SIG-M5 treated with dmso at 0.1 percent for 504 hours (cell line): Measurements from ENCODE around the gene UNK.

ENCODE experiments used
- DNase-seq: peaks from one replicate; lab custom pipeline; 2025; ENCODE audit not compliant: unreplicated experiment; lab: John Stamatoyannopoulos, UW

The UNK gene

GRCh38 chr17:75819116-75819515 is 34.5 kb downstream of the UNK start:
- no peak for DNase-seq

GRCh38 chr17:75819678-75820077 is 35.1 kb downstream of the UNK start:
- no peak for DNase-seq

DNA sequence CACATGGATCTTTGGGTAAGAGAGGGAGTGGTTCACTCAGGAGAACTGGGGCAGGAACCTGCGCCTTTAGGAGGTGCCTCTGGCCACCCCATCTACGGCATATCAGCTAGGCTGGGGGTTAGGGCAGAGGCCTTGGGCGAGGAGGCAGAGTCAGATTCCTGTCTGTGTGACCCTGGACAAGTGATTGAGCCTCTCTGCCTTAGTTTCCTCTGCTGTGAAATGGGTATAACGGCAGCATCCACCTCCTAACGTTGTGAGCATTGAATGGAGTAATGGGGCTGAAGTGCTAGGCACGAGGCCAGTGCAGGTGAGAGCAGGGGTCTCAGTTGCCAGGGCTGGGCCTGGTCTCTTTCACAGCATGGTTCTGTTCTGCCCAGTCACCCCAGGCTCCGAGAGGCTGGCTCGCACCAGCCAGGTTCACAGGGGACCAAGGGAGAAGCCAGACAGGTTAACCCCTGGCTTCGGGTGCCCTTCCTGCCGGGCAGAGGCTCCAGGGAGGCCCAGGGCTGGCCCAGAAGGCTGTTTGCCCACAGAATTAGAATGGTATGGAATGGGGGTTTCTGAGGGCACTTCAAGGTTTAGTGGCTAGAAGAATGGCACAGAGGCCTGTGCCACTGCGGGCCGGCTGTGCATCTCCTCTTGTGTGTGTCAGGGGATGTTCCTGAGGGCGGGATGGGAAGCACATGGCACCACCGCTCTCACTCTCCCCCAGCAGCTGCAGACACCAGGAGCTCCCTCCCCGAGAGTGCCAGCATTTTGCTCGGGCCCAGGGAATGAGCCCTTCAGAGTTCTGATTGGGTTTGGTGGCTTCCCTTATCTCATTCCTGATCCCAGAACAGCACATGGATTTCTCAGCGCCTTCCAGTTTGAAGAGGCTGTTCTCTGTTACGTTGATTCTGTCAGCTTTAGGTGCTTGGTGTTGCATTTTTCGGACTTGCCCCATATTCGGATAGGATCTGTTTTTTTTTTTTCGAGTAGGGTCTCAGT is 35.8 kb downstream of the UNK start:
- DNase-seq: no peak

DNA sequence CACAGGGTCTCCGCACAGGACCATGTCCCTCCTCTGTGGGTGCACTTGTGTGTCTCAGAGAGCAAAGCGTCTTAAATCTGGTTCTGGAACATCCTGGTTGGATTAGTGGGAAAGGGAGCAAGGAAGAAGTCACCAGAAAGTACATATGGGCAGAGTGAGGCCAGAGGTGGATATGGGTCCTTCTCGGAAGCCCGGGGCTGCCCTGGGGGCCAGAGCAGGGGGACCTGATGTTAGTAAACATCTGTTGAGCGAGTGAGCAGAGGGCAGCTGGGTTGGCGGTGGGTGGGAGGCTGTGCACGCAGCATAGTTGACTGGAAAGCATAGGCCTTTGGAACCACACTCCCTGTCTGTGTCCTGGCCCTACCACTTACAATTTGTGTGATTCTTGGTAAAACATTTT is 36.9 kb downstream of the UNK start:
- DNase-seq: no peak

DNA sequence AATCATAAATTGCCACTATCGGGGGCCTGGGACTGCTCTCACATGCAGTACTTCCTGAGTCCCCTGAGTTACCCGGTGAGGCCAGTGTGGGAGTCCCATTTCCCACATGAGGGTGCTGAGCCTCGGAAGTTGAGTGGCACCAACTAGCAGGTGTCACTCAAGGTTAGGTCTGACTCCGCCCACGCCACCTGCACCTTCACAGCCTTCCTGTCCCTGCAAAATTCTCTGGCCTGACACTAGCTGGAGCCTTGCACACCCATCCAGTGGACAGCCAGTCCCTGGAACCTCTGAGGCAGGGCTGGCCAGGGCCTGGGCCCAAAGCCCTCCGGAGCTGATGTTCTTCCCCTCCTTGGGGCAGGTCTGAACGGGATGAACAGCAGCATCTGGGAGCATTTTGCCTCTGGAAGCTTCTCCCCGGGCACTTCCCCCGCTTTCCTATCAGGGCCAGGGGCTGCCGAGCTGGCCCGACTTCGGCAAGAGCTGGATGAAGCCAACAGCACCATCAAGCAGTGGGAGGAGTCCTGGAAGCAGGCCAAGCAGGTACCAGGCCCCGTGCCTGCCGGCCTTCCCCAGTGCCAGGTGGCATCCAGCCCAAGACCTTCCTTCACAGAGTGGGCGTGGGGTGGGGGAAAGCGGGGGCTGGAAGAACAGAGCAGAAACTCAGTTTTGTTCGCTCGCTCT is 37.7 kb downstream of the UNK start:
- no peak for DNase-seq

GRCh38 chr17:75822800-75823166 is 38.2 kb downstream of the UNK start:
- DNase-seq: no peak

GRCh38 chr17:75823257-75824041 is 38.8 kb downstream of the UNK start:
- DNase-seq: no peak

DNA sequence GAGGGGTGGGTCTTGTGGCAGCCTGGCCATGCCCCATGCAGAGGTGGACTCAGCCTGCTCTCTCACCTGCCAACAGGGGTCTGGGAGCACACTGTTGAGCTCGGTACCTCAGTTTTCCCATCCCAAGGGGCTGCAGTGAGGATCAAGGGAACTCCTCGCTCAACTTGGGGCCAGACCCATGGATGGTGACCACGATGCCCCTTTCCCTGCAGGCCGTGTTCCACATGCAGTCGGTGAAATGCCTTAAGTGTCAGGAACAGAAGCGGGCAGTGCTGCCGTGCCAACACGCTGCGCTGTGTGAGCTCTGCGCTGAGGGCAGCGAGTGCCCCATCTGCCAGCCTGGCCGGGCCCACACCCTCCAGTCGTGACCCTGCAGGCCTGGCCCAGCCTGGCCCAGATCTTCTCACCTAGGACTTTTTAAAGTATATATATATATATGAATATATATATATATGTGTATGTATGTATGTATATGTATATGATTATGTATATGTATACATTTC is 39.5 kb downstream of the UNK start:
- no peak for DNase-seq

DNA sequence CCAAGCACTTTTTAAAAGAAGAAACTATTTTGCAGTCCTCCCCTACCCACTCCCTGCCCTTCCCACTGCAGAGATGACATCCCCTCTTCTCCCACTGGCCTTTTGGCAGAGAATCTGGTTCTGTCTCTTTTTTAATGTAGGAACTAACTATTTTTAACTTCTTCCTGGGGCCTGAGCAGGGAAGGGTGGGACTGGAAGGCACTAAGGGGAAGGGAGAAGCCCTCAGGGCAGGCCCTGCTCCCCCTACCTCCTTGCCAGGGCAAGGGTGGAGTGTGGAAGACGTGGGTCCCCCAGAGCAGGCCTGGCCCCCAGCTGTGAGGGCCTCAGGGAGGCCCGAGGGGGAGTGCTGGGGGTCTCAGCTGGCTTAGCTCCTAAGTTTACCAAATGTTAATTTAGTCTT is 40.1 kb downstream of the UNK start:
- DNase-seq: no peak

- DNase-seq: no peak
These were observed 40.5 kb downstream of the UNK start for GRCh38 chr17:75825149-75825552.

DNA sequence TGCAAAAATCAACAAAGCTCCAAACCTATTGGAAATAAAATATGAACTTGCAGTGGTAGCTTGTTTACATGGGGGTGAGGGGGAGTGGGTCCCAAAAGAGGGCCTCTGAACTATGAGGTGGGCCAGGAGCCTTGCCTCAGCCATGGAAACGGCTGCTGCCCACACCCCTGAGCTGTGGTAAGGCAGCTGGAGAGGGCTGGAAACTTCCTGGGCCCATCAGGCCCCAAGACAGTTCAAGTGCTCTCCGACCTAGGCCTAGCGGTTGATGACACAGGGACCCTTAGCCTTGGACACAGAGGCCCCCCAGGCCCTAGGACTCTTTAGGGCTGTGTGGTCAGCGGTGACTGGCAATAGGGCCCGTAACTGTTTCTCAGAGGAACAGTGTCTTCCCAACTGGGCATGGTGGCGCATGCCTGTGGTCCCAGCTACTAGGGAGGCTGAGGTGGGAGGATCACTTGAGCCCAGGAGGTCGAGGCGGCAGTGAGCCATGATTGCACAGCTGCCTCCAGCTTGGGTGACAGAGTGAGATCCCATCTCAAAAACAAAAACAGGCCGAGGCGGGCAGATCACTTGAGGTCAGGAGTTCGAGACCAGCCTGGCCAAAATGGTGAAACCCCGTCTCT is 41.3 kb downstream of the UNK start:
- DNase-seq: no peak

GRCh38 chr17:75826561-75827307 is 42.1 kb downstream of the UNK start:
- no peak for DNase-seq

DNA sequence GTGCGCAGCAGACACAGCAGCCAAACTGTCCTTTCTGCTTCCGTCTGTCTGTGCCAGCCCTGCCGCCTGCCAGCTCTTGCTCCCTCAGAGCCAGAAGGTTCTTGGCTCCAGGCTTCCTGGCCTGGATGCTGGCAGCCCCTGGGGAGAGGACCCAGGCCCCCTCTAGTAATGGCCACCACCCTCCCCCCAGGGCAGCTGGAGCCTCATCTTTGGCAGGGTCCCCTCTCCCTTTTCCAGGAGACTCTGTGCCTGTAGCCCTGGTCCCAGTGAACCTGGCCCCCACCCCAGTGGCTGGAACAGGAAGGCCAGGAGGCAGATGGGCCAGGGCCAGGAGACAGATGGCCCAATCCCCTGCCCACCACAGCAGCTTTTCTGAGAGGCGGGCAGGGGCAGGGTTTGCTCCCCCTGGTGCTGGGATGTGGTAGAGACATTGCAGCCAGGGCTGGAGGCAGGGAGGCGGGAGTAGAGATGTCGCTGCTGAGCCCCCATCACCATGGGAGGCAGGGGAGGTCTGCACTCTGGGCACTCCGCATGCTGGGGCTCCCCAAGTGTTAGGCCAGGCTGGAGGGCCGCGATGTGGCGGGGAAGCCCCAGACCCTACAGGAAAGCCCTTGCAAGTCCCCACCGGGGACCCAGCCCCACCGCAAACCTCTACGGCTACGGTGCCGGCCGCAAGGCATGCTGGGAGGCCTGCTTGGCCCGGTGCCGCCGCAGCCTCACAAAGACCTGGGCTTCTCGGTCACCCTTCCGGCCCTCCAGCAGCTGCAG is 42.9 kb downstream of the UNK start:
- DNase-seq: no peak

- no peak for DNase-seq
These were observed 43.4 kb downstream of the UNK start for GRCh38 chr17:75828076-75828400.

DNA sequence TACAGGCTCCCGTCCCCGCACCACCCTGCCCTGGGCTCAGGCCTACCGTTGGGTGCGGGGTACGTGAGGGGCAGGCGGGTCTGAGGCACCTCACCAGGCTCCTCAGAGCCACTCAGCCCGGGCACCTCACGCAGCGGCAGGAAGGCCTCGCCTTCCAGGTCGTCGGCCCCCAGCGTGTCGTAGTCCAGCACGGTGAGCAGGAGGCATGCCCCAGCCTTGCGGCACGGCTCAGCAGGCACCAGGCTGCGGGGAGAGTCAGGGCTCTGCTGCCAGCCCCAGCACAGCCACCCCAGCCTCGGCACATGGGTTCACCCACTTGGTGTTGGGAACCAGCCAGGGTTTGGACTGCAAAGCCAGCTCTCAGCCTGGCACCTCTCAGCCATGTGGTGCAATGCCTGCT is 44.1 kb downstream of the UNK start:
- DNase-seq: no peak

GRCh38 chr17:75829747-75830146 is 45.1 kb downstream of the UNK start:
- no peak for DNase-seq

- no peak for DNase-seq
These were observed 45.8 kb downstream of the UNK start for GRCh38 chr17:75830164-75831031.

DNA sequence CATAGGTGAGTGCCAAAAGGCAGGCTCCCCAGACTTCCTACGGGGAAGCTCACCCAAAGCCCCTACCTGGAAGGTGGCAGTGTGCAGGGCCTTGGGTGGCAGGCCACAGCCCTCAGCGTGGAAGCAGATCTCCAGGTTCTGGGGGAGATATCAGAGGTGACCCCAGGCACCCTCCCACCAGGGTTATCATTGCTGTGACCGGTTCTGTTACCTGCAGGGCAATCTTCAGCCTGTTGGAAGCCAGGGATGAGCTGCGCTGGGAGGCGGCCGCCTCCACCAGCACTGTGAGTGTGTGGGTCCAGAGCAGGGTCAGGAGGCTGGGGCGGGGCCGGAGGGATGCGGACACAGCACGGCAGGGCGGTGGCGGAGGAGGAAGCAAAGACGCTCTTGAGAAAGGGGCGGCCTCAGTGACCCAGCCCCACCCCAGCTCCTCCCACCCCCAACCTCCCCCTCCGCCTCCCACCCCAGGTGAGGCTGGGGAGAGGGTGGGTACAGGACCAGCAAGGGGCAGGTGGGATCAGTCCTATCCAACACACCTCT is 46.5 kb downstream of the UNK start:
- DNase-seq: no peak
